K562 (cell line): ENCODE results near the gene INPP4B. TPM values are rescaled to one million over a fixed set of nuclear protein-coding genes. Genes with fewer than 3 reads are reported as not detected.

Experiments used
- CREB1 ChIP-seq, 2 experiments: sonication (generic) in 1 of 2; formaldehyde crosslinking in 1 of 2; IDR thresholded peaks; 2 replicates each; pipeline versions ENCODE4 v1.6.1 to v1.8.0; 2012 to 2022; ENCODE audit warnings: inconsistent platforms in 1 of 2, mild to moderate bottlenecking in 1 of 2, missing genetic modification reagents in 1 of 2, moderate library complexity in 1 of 2
- FOS ChIP-seq: IDR thresholded peaks from 3 replicates; pipeline ENCODE4 v1.6.1; 2011; ENCODE audit not compliant: insufficient read length; ENCODE audit errors: extremely low read depth
- KAT2B ChIP-seq: IDR thresholded peaks from one replicate; pipeline ENCODE4 v1.6.1; 2012; ENCODE audit warnings: low read depth, mild to moderate bottlenecking, control low read depth, inconsistent platforms, low read length, moderate library complexity
- ZNF780A ChIP-seq: fragments of 250-450 bp; sonication (Bioruptor Pico); IDR thresholded peaks from 2 replicates; pipeline ENCODE4 v1.5.0; 2021; ENCODE audit warnings: mild to moderate bottlenecking
- polyA plus RNA-seq, 8 experiments: library from polyadenylated mRNA; depleted of rRNA in 4 of 8; stranded (reverse) in 5 of 8; unstranded in 3 of 8; fragments of >200 nt; fragmentation: Nextera tagmentation in 2 of 8; fragmentation: Illumina TruSeq in 1 of 8; extraction: Ambion mirVana in 2 of 8; extraction: Trizol in 1 of 8; gene quantifications; 2 replicates each; pipeline versions ENCODE4 v1.2.1 to v1.2.3, GENCODE V29; 2011 to 2014; ENCODE audit warnings: inconsistent platforms in 1 of 8, missing spikeins in 1 of 8
- total RNA-seq, 7 experiments: library from RNA; depleted of rRNA in 6 of 7; stranded (reverse); fragments of >200 nt in 6 of 7; fragmentation: Illumina TruSeq in 2 of 7; extraction: Trizol in 2 of 7; gene quantifications; 2 replicates each; pipeline versions ENCODE4 v1.2.1 to v1.2.3, GENCODE V29; 2011 to 2021; ENCODE audit warnings: low replicate concordance in 1 of 7
- TF ChIP-seq, protein P1 (sequence below): fragments of 250-450 bp; sonication (Bioruptor Pico); IDR thresholded peaks from 2 replicates; pipeline ENCODE4 v1.6.1; 2021; ENCODE audit warnings: mild to moderate bottlenecking
- TF ChIP-seq, protein P2 (sequence below): fragments of 250-450 bp; sonication (Bioruptor Pico); IDR thresholded peaks from 2 replicates; pipeline ENCODE4 v1.4.0; 2020; ENCODE audit warnings: mild to moderate bottlenecking, moderate library complexity
- TF ChIP-seq, protein P3 (sequence below): fragments of 250-450 bp; sonication (Bioruptor Pico); IDR thresholded peaks from 2 replicates; pipeline ENCODE4 v1.4.0; 2020; ENCODE audit warnings: mild to moderate bottlenecking, moderate library complexity
- TF ChIP-seq, protein P4 (sequence below): IDR thresholded peaks from 2 replicates; pipeline ENCODE4 v1.6.1; 2014; ENCODE audit warnings: antibody characterized with exemption

The INPP4B gene
- total and polyA plus RNA-seq, 9 of the 15 experiments (the other 6 are each of a cell fraction or from before 2014, with no cell fraction given), result 0.04 to 0.11 TPM; not detected in 7

DNA sequence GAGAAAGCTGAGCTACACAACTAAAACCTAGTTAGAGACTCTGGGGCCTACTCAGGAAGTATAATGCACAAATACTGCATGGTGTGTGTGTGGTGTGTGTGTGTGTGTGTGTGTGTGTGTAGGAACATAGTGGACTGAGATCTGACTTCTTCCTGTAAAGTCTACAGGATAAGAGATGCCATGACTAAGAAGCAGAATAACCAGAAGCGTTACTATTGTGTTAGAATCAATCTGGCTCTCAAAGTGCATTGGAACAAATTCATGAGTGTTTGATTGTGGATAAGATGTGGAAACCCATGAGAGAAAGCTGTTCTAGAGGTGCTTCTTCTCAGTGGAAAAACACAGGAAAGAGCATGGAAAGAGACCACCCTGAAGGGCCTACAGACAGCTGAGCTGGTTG lies 302.1 kb downstream of the INPP4B start (continued):
- TF ChIP-seq, protein P1, sequence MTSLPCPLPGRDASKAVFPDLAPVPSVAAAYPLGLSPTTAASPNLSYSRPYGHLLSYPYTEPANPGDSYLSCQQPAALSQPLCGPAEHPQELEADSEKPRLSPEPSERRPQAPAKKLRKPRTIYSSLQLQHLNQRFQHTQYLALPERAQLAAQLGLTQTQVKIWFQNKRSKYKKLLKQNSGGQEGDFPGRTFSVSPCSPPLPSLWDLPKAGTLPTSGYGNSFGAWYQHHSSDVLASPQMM, result no peak
- no peak for TF ChIP-seq FOS
- TF ChIP-seq, protein P2, sequence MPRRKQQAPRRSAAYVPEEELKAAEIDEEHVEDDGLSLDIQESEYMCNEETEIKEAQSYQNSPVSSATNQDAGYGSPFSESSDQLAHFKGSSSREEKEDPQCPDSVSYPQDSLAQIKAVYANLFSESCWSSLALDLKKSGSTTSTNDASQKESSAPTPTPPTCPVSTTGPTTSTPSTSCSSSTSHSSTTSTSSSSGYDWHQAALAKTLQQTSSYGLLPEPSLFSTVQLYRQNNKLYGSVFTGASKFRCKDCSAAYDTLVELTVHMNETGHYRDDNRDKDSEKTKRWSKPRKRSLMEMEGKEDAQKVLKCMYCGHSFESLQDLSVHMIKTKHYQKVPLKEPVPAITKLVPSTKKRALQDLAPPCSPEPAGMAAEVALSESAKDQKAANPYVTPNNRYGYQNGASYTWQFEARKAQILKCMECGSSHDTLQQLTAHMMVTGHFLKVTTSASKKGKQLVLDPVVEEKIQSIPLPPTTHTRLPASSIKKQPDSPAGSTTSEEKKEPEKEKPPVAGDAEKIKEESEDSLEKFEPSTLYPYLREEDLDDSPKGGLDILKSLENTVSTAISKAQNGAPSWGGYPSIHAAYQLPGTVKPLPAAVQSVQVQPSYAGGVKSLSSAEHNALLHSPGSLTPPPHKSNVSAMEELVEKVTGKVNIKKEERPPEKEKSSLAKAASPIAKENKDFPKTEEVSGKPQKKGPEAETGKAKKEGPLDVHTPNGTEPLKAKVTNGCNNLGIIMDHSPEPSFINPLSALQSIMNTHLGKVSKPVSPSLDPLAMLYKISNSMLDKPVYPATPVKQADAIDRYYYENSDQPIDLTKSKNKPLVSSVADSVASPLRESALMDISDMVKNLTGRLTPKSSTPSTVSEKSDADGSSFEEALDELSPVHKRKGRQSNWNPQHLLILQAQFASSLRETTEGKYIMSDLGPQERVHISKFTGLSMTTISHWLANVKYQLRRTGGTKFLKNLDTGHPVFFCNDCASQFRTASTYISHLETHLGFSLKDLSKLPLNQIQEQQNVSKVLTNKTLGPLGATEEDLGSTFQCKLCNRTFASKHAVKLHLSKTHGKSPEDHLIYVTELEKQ (CRISPR knock-in tag), result no peak
- TF ChIP-seq, protein P3, sequence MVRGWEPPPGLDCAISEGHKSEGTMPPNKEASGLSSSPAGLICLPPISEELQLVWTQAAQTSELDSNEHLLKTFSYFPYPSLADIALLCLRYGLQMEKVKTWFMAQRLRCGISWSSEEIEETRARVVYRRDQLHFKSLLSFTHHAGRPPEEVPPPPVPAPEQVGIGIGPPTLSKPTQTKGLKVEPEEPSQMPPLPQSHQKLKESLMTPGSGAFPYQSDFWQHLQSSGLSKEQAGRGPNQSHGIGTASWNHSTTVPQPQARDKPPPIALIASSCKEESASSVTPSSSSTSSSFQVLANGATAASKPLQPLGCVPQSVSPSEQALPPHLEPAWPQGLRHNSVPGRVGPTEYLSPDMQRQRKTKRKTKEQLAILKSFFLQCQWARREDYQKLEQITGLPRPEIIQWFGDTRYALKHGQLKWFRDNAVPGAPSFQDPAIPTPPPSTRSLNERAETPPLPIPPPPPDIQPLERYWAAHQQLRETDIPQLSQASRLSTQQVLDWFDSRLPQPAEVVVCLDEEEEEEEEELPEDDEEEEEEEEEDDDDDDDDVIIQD (CRISPR knock-in tag), result no peak
- TF ChIP-seq ZNF780A (CRISPR knock-in tag), result no peak
- no peak for TF ChIP-seq CREB1 (IDR thresholded peaks at IDR 0.05)
- no peak for TF ChIP-seq CREB1 (CRISPR knock-in tag; IDR thresholded peaks at IDR 0.05)
- TF ChIP-seq, protein P4, sequence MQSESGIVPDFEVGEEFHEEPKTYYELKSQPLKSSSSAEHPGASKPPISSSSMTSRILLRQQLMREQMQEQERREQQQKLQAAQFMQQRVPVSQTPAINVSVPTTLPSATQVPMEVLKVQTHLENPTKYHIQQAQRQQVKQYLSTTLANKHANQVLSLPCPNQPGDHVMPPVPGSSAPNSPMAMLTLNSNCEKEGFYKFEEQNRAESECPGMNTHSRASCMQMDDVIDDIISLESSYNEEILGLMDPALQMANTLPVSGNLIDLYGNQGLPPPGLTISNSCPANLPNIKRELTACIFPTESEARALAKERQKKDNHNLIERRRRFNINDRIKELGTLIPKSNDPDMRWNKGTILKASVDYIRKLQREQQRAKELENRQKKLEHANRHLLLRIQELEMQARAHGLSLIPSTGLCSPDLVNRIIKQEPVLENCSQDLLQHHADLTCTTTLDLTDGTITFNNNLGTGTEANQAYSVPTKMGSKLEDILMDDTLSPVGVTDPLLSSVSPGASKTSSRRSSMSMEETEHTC, result no peak
- TF ChIP-seq KAT2B, result no peak
